Ovary (tissue), 3 donors: ENCODE results near the gene SREBF2.

Experiments
- EP300 ChIP-seq: sonication (generic); formaldehyde crosslinking; IDR thresholded peaks from one replicate; pipeline ENCODE4 v1.6.1; 2017; ENCODE audit warnings: antibody characterized with exemption
- TF ChIP-seq, protein P1 (sequence below), 3 donors: fragments of 450-650 bp in 2 of 3; fragments of 200-600 bp in 1 of 3; IDR thresholded peaks; one replicate each; pipeline versions ENCODE4 v1.5.1 to v1.8.0; 2016 to 2022; ENCODE audit warnings: antibody characterized with exemption in 3 of 3, mild to moderate bottlenecking in 1 of 3
- donor health status: DM: no; HTN: no; CAD: no.

- TF ChIP-seq, protein P1, sequence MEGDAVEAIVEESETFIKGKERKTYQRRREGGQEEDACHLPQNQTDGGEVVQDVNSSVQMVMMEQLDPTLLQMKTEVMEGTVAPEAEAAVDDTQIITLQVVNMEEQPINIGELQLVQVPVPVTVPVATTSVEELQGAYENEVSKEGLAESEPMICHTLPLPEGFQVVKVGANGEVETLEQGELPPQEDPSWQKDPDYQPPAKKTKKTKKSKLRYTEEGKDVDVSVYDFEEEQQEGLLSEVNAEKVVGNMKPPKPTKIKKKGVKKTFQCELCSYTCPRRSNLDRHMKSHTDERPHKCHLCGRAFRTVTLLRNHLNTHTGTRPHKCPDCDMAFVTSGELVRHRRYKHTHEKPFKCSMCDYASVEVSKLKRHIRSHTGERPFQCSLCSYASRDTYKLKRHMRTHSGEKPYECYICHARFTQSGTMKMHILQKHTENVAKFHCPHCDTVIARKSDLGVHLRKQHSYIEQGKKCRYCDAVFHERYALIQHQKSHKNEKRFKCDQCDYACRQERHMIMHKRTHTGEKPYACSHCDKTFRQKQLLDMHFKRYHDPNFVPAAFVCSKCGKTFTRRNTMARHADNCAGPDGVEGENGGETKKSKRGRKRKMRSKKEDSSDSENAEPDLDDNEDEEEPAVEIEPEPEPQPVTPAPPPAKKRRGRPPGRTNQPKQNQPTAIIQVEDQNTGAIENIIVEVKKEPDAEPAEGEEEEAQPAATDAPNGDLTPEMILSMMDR (IDR thresholded peaks at IDR 0.05) = no peak
- no peak for TF ChIP-seq EP300
These were observed 75.8 kb downstream of the SREBF2 start for GRCh38 chr22:41908411-41909309.
